GM12801 (cell line): ENCODE measurements around the gene STXBP5.

Experiments used
- TF ChIP-seq, protein P1 (sequence below): IDR thresholded peaks from one replicate; pipeline ENCODE4 v1.5.1; 2011; ENCODE audit warnings: control low read depth; ENCODE audit not compliant: insufficient read length; ENCODE audit errors: extremely low read depth

STXBP5 gene

DNA sequence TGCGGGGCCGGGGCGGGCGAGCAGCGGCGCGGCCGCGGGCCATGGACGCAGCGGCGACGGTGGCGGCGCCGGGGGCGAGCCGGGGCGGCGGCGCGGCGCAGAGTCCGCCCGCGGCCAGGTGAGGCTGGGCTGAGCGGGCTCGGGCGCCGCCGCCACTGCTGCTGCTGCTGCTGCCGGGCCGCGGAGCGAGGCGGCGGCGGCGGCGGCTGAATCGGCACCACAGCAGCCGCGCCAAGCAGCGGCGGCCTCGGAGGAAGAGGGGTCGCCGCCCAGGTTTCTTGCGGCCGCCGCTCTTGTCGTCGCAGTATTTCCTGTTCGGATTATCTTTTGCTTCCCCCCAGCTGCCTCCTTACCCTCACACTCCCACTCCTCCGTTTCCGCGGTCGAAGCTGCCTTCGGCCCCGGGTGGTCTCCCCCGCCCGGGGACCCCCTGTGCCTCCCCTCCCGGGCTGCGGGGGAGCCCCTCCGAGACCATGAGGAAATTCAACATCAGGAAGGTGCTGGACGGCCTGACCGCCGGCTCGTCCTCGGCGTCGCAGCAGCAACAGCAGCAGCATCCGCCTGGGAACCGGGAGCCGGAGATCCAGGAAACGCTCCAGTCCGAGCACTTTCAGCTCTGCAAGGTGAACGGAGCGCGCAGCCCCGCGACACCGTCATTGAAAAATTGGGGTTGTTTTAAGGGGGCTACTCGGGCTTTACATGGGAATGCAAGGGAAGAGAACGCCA lies at the start of gene STXBP5:
STXBP5 (plus strand) TSS at position 358 of the 726 bp plus-strand sequence; CDS start at position 474, 116 bp downstream.
- TF ChIP-seq, protein P1, sequence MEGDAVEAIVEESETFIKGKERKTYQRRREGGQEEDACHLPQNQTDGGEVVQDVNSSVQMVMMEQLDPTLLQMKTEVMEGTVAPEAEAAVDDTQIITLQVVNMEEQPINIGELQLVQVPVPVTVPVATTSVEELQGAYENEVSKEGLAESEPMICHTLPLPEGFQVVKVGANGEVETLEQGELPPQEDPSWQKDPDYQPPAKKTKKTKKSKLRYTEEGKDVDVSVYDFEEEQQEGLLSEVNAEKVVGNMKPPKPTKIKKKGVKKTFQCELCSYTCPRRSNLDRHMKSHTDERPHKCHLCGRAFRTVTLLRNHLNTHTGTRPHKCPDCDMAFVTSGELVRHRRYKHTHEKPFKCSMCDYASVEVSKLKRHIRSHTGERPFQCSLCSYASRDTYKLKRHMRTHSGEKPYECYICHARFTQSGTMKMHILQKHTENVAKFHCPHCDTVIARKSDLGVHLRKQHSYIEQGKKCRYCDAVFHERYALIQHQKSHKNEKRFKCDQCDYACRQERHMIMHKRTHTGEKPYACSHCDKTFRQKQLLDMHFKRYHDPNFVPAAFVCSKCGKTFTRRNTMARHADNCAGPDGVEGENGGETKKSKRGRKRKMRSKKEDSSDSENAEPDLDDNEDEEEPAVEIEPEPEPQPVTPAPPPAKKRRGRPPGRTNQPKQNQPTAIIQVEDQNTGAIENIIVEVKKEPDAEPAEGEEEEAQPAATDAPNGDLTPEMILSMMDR, result no peak

DNA sequence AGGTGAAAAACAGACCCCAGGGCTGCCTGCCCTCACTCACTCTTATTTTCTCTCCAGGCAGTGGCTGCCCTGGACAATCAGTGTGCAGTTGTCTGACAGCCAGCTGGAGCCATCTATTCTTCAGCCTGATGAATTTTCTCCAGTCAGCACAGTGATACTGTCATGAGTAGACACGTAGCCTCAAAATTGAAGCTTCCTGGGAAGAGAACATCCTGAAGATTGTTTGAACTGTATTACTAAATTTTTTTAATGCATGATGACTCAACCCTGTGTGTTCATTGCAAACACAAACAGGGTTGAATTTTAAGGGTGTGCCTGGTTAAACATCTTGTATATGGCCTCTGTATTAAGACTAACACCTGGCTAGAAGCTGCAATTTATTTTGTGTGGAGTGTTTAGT lies 49.8 kb upstream of the STXBP5 start:
- TF ChIP-seq, protein P1, result no peak

DNA sequence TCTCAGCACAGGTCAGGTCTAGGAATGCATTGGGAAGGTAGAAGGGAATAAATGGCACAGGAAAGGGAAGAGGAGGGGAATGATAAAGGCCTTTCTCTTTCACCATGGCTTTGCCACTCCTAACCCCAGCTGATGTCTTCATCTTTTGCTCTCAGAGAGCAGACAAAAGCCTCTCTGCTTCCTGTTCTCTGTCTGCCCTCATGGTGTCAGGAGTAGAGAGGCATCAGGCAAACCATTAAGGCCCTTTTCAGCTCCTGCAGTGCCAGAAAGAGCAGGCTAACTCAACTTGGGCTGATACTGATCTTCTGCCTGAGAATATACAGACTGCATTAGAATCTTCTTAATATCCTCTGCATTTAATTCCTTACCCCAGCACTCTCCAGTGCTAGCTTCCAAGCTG lies 48.0 kb upstream of the STXBP5 start:
- TF ChIP-seq, protein P1, result no peak

DNA sequence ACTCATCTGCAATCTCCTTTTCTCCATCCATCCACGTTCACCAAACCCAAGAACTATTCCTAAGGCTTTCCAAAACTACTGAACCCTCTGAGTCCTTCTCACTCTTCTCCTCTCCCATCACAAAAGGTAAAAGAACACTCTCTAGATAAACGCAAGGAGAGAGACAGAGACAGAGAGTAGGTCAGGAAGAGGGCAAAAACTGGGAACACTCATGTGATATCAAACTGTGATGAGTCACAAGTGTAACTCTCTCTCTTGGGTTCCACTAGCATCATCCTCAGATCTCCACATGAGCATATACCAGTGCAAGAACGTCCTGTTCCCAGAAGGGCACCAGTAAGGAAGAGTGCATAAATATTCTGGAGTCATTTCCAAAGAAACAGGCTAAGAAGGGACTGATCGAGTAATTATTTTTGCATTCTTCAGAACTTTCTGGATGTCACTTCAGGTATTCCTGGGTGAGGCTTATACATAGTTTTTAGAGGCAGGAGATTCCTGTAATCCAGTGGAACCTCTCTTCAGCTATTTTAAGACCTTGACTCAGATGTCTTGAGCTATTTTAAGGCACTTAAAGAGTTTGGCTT lies 47.3 kb upstream of the STXBP5 start:
- TF ChIP-seq, protein P1, result no peak

DNA sequence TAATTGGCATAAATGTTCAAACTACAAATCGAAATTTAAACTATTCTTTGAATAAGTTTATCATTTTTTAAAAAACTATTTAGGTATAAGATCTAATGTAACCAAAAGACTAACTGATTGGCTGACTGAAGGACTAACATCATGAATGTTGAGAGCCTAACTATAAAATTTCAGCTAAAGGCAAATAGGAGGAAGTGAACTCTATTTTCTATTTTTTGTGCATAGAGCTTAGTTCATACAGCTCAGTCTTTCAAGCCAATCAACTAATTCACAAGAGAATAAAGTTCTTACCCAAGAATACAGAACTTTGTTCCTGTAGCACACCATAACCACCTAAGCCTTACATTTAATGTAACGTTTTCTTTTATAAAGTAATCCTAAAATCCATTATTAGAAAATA lies 46.3 kb upstream of the STXBP5 start:
- TF ChIP-seq, protein P1, result no peak

DNA sequence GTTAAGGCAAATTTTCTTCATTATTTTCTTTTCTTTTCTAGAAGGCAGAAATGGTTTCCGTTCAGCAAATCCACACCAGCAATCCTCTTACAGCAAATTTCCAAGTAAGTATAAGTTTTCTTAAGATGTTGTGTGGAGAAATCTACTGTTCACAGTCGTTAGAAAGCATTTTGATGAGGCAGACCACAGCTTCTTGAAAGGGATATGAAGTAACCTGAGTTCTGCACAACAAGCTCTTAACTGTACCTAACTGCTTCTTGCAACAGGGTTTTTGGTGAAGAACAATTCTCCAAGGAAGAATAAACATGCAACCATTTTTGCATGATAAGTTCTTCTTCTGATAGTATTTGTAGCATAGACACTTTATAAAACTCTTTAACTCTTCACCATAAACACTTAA lies 45.3 kb upstream of the STXBP5 start:
- TF ChIP-seq, protein P1, result no peak

DNA sequence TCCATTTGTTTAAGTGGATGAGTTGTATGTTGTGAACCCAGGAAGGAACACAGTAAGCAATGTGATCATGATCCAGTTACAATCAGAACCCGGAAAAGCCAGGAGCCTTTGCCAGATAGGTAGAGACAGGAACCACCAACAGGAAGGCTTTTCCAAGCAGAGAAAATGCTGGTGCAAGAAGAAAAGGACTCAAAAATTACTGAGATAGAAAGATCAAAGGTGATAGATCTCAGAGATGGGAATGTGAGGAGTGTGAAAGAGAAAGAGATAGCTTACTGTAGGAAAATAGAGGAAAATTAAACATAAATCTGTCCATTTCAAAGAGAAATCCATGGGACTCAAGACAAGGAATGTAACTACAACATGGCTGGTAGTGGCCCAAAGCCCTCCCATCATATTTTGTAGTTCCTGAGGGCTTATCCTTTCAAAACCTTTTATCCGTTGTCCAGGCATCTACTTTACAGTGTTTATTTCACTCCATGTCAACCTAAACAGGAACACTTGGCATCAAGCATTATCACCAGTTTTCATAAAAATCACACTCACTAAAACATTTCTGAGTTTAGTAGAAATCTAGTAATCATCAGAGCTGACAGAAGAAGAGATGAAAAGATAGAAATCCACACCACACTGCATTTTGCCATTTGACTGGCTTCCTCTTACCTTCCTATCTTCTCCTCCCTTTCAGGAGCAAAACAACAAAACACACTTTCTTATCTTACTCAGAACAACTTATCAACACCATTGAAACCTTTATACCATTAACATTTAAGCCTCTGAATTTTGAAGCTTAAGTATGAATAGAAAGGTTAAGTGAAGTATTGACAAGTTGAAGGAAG lies 44.5 kb upstream of the STXBP5 start:
- TF ChIP-seq, protein P1, result no peak
